GM21786 (cell line): ENCODE data around the gene MEGF10.

Source experiments
- ATAC-seq: cut with Tn5 transposase; IDR thresholded peaks from one replicate; pipeline ENCODE4 v1.9.1; 2021; ENCODE audit not compliant: unreplicated experiment

MEGF10 gene

GRCh38 chr5:127367029-127367428 is 76.4 kb downstream of the MEGF10 start:
- no peak for ATAC-seq

GRCh38 chr5:127367946-127368465 is 77.4 kb downstream of the MEGF10 start:
- ATAC-seq = no peak

- no peak for ATAC-seq
Observed at GRCh38 chr5:127369796-127370195, 79.2 kb downstream of the MEGF10 start.

GRCh38 chr5:127370631-127371030 is 80.0 kb downstream of the MEGF10 start:
- no peak for ATAC-seq

GRCh38 chr5:127373858-127374491 is 83.4 kb downstream of the MEGF10 start:
- ATAC-seq = no peak

GRCh38 chr5:127375124-127375523 is 84.5 kb downstream of the MEGF10 start:
- ATAC-seq = no peak

- ATAC-seq = no peak
Observed at GRCh38 chr5:127375544-127376091, 85.0 kb downstream of the MEGF10 start.

- ATAC-seq = no peak
Observed at GRCh38 chr5:127377651-127378050, 87.1 kb downstream of the MEGF10 start.

- no peak for ATAC-seq
Observed at GRCh38 chr5:127385936-127386335, 95.3 kb downstream of the MEGF10 start.

GRCh38 chr5:127386557-127386956 is 96.0 kb downstream of the MEGF10 start:
- ATAC-seq = no peak

GRCh38 chr5:127389601-127390000 is 99.0 kb downstream of the MEGF10 start:
- no peak for ATAC-seq

GRCh38 chr5:127392762-127393161 is 102.2 kb downstream of the MEGF10 start:
- ATAC-seq = no peak

GRCh38 chr5:127396490-127397155 is 106.0 kb downstream of the MEGF10 start:
- ATAC-seq = no peak

GRCh38 chr5:127398508-127398907 is 107.9 kb downstream of the MEGF10 start:
- ATAC-seq = no peak

- ATAC-seq = no peak
Observed at GRCh38 chr5:127399068-127399467, 108.5 kb downstream of the MEGF10 start.

GRCh38 chr5:127400539-127400938 is 109.9 kb downstream of the MEGF10 start:
- ATAC-seq = no peak

- ATAC-seq = no peak
Observed at GRCh38 chr5:127400946-127401670, 110.5 kb downstream of the MEGF10 start.

- ATAC-seq = no peak
Observed at GRCh38 chr5:127402361-127402760, 111.8 kb downstream of the MEGF10 start.

- ATAC-seq = no peak
Observed at GRCh38 chr5:127404190-127404589, 113.6 kb downstream of the MEGF10 start.

- ATAC-seq = no peak
Observed at GRCh38 chr5:127406326-127407121, 115.9 kb downstream of the MEGF10 start.
